ENCODE measurements around the gene SCN11A.
"Not testable (repeated sequence)": the region's sequence is repeated elsewhere in the genome, so short reads cannot be mapped to it uniquely, and the experiment has no call there.

Gene SCN11A

GRCh38 chr3:39067286-39067685 is 15.5 kb upstream of the SCN11A start:
- DNase-seq (ENCODE audit: low spot score) = no peak
- no peak for FAIRE-seq

DNA sequence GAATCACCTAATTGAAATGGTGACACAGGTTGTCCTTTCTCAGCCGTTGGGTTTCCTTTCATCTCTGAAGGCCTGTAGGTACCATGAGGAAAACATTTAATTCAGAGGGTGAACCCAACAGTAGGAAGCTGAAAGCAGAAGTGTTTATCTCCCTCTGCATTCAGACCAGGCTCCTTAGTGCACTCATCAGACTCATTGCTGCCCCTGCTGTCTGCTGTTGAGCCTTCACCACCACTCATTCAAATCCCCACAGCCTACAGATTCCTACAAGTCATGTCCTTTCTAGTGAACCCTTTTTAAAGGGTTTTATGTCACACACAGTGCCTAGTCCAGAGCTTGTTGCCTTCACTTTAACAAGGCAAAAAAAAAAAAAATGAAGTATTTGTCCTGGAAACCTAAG is 13.5 kb upstream of the SCN11A start:
- no peak for FAIRE-seq
- DNase-seq (ENCODE audit: low spot score) = no peak

- peak; percentile 84 for FAIRE-seq
- peak; percentile 30 for DNase-seq (ENCODE audit: low spot score)
Measured at GRCh38 chr3:39064646-39065045, 12.9 kb upstream of the SCN11A start.

DNA sequence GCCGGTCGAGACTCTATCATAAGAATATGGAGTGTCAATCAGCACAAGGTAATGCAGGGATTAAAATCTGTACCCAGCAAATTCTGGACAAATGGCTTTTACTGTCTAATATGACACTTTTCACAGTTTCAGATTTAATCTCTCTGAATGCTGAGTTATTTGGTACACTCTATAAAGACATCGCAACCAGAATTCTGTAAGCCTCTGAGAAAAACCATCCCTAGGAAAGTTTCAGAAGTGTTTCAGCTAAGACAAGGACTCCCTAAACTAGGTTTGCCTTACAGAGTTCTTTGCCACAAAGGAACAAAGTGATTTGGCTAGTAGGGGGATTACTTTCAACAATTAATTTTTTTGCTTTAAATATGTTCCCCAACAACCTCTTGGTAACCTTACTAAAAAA is 11.4 kb upstream of the SCN11A start:
- no peak for DNase-seq (ENCODE audit: low spot score)
- FAIRE-seq = no peak

DNA sequence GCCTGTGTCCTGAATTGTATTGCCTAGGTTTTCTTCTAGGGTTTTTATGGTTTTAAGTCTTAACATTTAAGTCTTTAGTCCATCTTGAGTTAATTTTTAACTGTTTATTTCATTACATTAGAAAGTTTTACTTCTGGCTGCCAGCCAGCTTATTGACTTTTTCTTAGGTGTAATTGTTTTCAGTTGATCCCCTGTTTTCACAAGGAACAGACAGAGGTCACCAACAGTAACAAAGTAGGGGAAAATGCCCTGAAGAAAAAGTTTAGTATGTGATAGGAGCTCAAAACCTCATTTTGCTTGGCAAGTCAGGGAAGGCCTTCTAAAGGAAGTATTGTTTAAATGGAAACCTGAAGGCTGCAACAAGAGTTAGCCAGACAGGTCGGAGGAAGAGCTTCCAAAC is 10.4 kb upstream of the SCN11A start:
- DNase-seq (ENCODE audit: low spot score) (no peak), FAIRE-seq (no peak)

DNA sequence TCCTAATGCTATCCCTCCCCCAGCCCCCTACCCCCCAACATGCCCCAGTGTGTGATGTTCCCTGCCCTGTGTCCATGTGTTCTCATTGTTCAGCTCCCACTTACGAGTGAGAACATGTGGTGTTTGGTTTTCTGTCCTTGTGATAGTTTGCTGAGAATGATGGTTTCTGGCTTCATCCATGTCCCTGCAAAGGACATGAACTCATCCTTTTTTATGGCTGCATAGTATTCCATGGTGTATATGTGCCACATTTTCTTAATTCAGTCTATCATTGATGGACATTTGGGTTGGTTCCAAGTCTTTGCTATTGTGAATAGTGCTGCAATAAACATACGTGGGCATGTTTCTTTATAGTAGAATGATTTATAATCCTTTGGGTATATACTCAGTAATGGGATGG is 9.5 kb upstream of the SCN11A start:
- FAIRE-seq = not testable (repeated sequence)

GRCh38 chr3:39056151-39056550 is 4.4 kb upstream of the SCN11A start:
- DNase-seq (ENCODE audit: low spot score) = no peak
- FAIRE-seq = no peak

More for the DNA sequence above, 9.5 kb upstream of the SCN11A start:
- not testable (repeated sequence) for DNase-seq (ENCODE audit: low spot score)

- no peak for DNase-seq (ENCODE audit: low spot score)
- no peak for FAIRE-seq
Measured at GRCh38 chr3:39053696-39054095, 2.0 kb upstream of the SCN11A start.

DNA sequence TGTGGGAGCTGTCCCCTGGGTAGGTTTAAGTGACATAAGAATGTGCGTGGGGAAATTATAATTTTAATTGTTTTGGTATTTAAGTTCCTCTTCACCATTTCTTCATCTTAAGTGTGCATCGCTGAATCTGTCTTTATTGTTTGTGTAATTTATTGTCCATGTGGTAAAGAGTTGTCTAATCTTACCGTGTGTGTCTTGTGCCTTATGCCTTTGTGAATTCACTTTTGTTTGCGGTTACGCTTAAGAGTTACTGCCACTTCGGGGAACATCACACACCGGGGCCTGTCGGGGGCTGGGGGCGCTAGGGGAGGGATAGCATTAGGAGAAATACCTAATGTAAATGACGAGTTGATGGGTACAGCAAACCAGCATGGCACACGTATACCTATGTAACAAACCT is 839 bp upstream of the SCN11A start:
- FAIRE-seq (no peak), DNase-seq (ENCODE audit: low spot score) (no peak)

GRCh38 chr3:39050029-39050428 is 1.7 kb downstream of the SCN11A start:
- DNase-seq (ENCODE audit: low spot score) (no peak), FAIRE-seq (no peak)

DNA sequence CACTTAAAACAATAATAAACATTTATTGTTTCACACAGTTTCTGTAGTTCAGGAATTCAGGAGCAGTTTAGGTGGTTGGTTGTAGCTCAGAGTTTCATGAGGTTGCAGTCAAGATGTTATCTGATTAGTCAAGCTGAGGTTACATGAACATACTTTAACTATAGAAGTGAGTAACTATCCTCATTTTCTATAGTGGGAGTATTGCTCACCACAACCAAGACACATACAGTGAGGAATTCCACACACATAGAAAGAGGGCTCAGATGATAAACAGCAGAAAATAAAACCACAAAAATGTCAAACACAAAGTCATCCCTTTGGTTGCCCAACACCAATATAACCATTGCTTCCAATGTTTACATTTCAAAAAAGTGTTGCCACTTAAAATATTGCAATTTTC is 13.6 kb downstream of the SCN11A start:
- DNase-seq (ENCODE audit: low spot score) (peak; percentile 66), FAIRE-seq (no peak)

GRCh38 chr3:39029556-39029955 is 22.2 kb downstream of the SCN11A start:
- no peak for DNase-seq (ENCODE audit: low spot score)
- FAIRE-seq = no peak

DNA sequence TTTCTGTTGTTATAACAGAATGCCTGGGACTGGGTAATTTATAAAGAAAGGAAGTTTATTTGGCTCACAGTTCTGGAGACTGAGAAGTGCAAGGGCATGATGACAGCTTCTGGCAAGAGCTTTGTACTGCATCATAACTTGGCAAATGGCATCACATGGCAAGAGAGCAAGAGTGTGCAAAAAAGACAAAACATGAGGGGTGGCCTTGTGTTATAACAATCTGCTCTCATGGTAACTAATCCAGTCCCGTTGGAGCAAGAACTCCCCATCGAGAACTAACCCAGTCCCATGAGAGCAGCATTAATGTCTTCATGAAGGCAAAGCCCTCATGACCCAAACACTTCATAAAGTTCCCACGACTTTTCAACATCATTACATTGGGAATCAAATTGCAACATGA is 23.2 kb downstream of the SCN11A start:
- no peak for DNase-seq (ENCODE audit: low spot score)
- FAIRE-seq = no peak

- no peak for FAIRE-seq
Measured at GRCh38 chr3:39025222-39025970, 26.3 kb downstream of the SCN11A start.

GRCh38 chr3:39024497-39024896 is 27.2 kb downstream of the SCN11A start:
- no peak for FAIRE-seq

More at GRCh38 chr3:39025222-39025970, 26.3 kb downstream of the SCN11A start:
- DNase-seq (ENCODE audit: low spot score) = no peak

DNA sequence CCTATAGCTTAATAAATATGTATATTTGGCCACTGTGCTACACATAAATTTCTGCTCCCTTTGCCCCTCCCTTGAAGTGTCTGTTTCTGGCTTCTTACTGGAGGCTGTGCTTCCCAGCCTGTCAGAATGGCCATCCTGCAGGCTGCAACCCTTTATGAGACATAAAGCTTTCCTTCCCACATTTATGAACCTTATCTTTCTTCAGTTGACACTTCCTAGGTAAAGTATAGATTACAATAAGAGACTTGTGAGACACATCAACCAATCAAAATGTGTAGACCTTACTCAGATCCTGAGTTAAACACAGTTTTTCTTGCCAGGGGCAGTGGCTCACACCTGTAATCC is 29.5 kb downstream of the SCN11A start:
- DNase-seq (ENCODE audit: low spot score) (no peak), FAIRE-seq (no peak)

More at GRCh38 chr3:39024497-39024896, 27.2 kb downstream of the SCN11A start:
- DNase-seq (ENCODE audit: low spot score) = no peak

- FAIRE-seq = no peak
- no peak for DNase-seq (ENCODE audit: low spot score)
Measured at GRCh38 chr3:39021465-39022285, 30.1 kb downstream of the SCN11A start.

GRCh38 chr3:39021029-39021428 is 30.7 kb downstream of the SCN11A start:
- DNase-seq (ENCODE audit: low spot score) (no peak), FAIRE-seq (no peak)

GRCh38 chr3:39019299-39019698 is 32.4 kb downstream of the SCN11A start:
- FAIRE-seq = no peak
- no peak for DNase-seq (ENCODE audit: low spot score)

- DNase-seq (ENCODE audit: low spot score) (no peak), FAIRE-seq (no peak)
Measured at GRCh38 chr3:39015418-39015817, 36.3 kb downstream of the SCN11A start.

GRCh38 chr3:39013921-39014509 is 37.7 kb downstream of the SCN11A start:
- FAIRE-seq = no peak
- no peak for DNase-seq (ENCODE audit: low spot score)

- DNase-seq (ENCODE audit: low spot score) (no peak), FAIRE-seq (no peak)
Measured at GRCh38 chr3:39013289-39013688, 38.5 kb downstream of the SCN11A start.
